HepG2 (cell line): Measurements from ENCODE around the gene MBD5. TPM values are rescaled to one million over a fixed set of nuclear protein-coding genes. Genes with fewer than 3 reads are reported as not detected.

Experiments
- AGO1 ChIP-seq: fragments of 200-400 bp; formaldehyde crosslinking; IDR thresholded peaks from 2 replicates; pipeline ENCODE4 v1.6.1; 2017; ENCODE audit warnings: mild to moderate bottlenecking, low read depth, low read length, moderate library complexity; ENCODE audit not compliant: poor library complexity, severe bottlenecking
- ATF7-NPFF ChIP-seq: sonication (generic); formaldehyde crosslinking; IDR thresholded peaks from 2 replicates; pipeline ENCODE4 v1.8.1; 2023; ENCODE audit warnings: mild to moderate bottlenecking, low read depth, missing genetic modification reagents, moderate library complexity
- ATRX ChIP-seq: sonication (generic); formaldehyde crosslinking; IDR thresholded peaks from 2 replicates; pipeline ENCODE4 v1.4.0; 2020; ENCODE audit warnings: missing genetic modification reagents, borderline replicate concordance
- EEA1 ChIP-seq: sonication (generic); formaldehyde crosslinking; IDR thresholded peaks from 2 replicates; pipeline ENCODE4 v1.5.1; 2020; ENCODE audit warnings: mild to moderate bottlenecking, missing genetic modification reagents, borderline replicate concordance
- ETV5 ChIP-seq: IDR thresholded peaks from 2 replicates; pipeline ENCODE4 v1.6.1; 2018; ENCODE audit warnings: missing biosample characterization, missing genetic modification reagents, inconsistent platforms, borderline replicate concordance
- ETV6 ChIP-seq: sonication (generic); formaldehyde crosslinking; conservative IDR thresholded peaks from 2 replicates; pipeline ENCODE4 v1.4.0; 2020; ENCODE audit warnings: missing genetic modification reagents
- FOSL1 ChIP-seq: sonication (generic); formaldehyde crosslinking; IDR thresholded peaks from 2 replicates; pipeline ENCODE4 v1.9.0; 2021; ENCODE audit warnings: missing genetic modification reagents, borderline replicate concordance
- HHEX ChIP-seq: IDR thresholded peaks from 2 replicates; pipeline ENCODE4 v1.6.1; 2016; ENCODE audit warnings: control low read depth
- HOXA5 ChIP-seq: sonication (generic); formaldehyde crosslinking; IDR thresholded peaks from 2 replicates; pipeline ENCODE4 v1.4.0; 2020; ENCODE audit warnings: missing genetic modification reagents
- IKZF4 ChIP-seq: sonication (generic); formaldehyde crosslinking; IDR thresholded peaks from 2 replicates; pipeline ENCODE4 v1.5.1; 2020; ENCODE audit warnings: borderline replicate concordance, mild to moderate bottlenecking, low read depth, missing genetic modification reagents; ENCODE audit errors: not compliant biosample characterization
- MTA1 ChIP-seq: sonication (generic); formaldehyde crosslinking; IDR thresholded peaks from 2 replicates; pipeline ENCODE4 v1.4.0; 2020; ENCODE audit warnings: missing genetic modification reagents, mild to moderate bottlenecking, borderline replicate concordance
- POLR2G ChIP-seq: fragments of 200-400 bp; formaldehyde crosslinking; IDR thresholded peaks from 2 replicates; pipeline ENCODE4 v1.6.1; 2018; ENCODE audit warnings: mild to moderate bottlenecking, low read depth, low read length, moderate library complexity
- PTBP1 ChIP-seq: fragments of 200-400 bp; formaldehyde crosslinking; IDR thresholded peaks from 2 replicates; pipeline ENCODE4 v1.6.1; 2018; ENCODE audit warnings: low read length, low read depth; ENCODE audit not compliant: poor library complexity, severe bottlenecking
- THAP7 ChIP-seq: sonication (generic); formaldehyde crosslinking; IDR thresholded peaks from 2 replicates; pipeline ENCODE4 v1.8.1; 2023; ENCODE audit warnings: mild to moderate bottlenecking, missing genetic modification reagents
- TIGD3 ChIP-seq: sonication (generic); formaldehyde crosslinking; IDR thresholded peaks from 2 replicates; pipeline ENCODE4 v1.5.1; 2020; ENCODE audit warnings: mild to moderate bottlenecking, missing genetic modification reagents, borderline replicate concordance
- ZBTB46 ChIP-seq: sonication (generic); formaldehyde crosslinking; IDR thresholded peaks from 2 replicates; pipeline ENCODE4 v1.4.0; 2020; ENCODE audit warnings: mild to moderate bottlenecking, missing genetic modification reagents, borderline replicate concordance
- ZFP1 ChIP-seq: IDR thresholded peaks from 2 replicates; pipeline ENCODE4 v1.6.1; 2016
- ZNF615 ChIP-seq: sonication (generic); formaldehyde crosslinking; IDR thresholded peaks from 2 replicates; pipeline ENCODE4 v1.5.0; 2020; ENCODE audit warnings: mild to moderate bottlenecking, missing genetic modification reagents, borderline replicate concordance
- ZNF670 ChIP-seq: sonication (generic); formaldehyde crosslinking; IDR thresholded peaks from 2 replicates; pipeline ENCODE4 v1.8.0; 2022; ENCODE audit warnings: mild to moderate bottlenecking, missing genetic modification reagents, borderline replicate concordance
- ZNF883 ChIP-seq: sonication (generic); formaldehyde crosslinking; IDR thresholded peaks from 2 replicates; pipeline ENCODE4 v1.5.1; 2020; ENCODE audit warnings: mild to moderate bottlenecking, missing genetic modification reagents; ENCODE audit errors: not compliant biosample characterization
- polyA plus RNA-seq, 8 experiments: library from polyadenylated mRNA; depleted of rRNA in 3 of 8; stranded (reverse) in 7 of 8; unstranded in 1 of 8; fragments of >200 nt; fragmentation: Illumina TruSeq in 4 of 8; extraction: Trizol in 4 of 8; gene quantifications; 2 replicates each; pipeline versions ENCODE4 v1.2.1 to v1.2.3, GENCODE V29; 2011 to 2016; ENCODE audit warnings: low read depth in 4 of 8, missing spikeins in 1 of 8, mixed read lengths in 1 of 8; ENCODE audit not compliant: insufficient read depth in 1 of 8
- total RNA-seq, 5 experiments: library from RNA; depleted of rRNA; stranded (reverse); fragments of >200 nt; fragmentation: Illumina TruSeq; extraction: Trizol; gene quantifications; 2 replicates each; pipeline ENCODE4 v1.2.3, GENCODE V29; 2016; ENCODE audit warnings: low read depth in 1 of 5
- TF ChIP-seq, protein P1 (sequence below): sonication (generic); formaldehyde crosslinking; IDR thresholded peaks from 2 replicates; pipeline ENCODE4 v1.8.0; 2022; ENCODE audit warnings: missing genetic modification reagents, mild to moderate bottlenecking, inconsistent platforms, borderline replicate concordance
- TF ChIP-seq, protein P2 (sequence below): IDR thresholded peaks from 2 replicates; pipeline ENCODE4 v1.6.1; 2012; ENCODE audit warnings: inconsistent platforms

The MBD5 gene
- total and polyA plus RNA-seq, 2 of the 13 experiments (the other 11 are each of a cell fraction or from before 2014, with no cell fraction given): 13.5 to 26.4 TPM

GRCh38 chr2:148020111-148021058 lies 506 bp upstream of the MBD5 start, which contains the start of gene ORC4 (continued):
- TF ChIP-seq THAP7 (CRISPR knock-in tag): peak; percentile 98
- TF ChIP-seq ATRX (CRISPR knock-in tag): no peak
- peak; percentile 95 for TF ChIP-seq POLR2G
- TF ChIP-seq, protein P1, sequence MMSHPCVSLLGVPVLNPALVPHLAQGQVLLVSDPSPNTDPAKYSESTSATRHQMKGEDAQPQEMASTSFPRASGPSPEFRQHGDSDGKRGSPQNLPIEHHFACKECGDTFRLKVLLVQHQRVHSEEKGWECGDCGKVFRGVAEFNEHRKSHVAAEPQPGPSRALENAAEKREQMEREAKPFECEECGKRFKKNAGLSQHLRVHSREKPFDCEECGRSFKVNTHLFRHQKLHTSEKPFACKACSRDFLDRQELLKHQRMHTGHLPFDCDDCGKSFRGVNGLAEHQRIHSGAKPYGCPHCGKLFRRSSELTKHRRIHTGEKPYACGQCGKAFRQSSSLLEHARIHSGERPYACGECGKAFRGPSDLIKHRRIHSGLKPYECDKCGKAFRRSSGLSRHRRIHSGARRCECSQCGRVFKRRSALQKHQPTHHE (CRISPR knock-in tag): peak; percentile 94; the same call in 1 of the 2 replicates
- TF ChIP-seq ATF7-NPFF (CRISPR knock-in tag): peak; percentile 69
- TF ChIP-seq ZNF615 (CRISPR knock-in tag): peak; percentile 68; the same call in 1 of the 2 replicates
- TF ChIP-seq ETV5 (CRISPR knock-in tag): peak; percentile 93
- no peak for TF ChIP-seq PTBP1
- peak; percentile 85 for TF ChIP-seq MTA1
- TF ChIP-seq HHEX (CRISPR knock-in tag): peak; percentile 5; the same call in 1 of the 2 replicates
- peak; percentile 93 for TF ChIP-seq HOXA5 (CRISPR knock-in tag)
- peak; percentile 89; the same call in 1 of the 2 replicates for TF ChIP-seq ZNF670
- TF ChIP-seq FOSL1 (CRISPR knock-in tag): no peak
- peak; percentile 88 for TF ChIP-seq ZNF883 (CRISPR knock-in tag)
- TF ChIP-seq IKZF4 (CRISPR knock-in tag): no peak
- TF ChIP-seq, protein P2, sequence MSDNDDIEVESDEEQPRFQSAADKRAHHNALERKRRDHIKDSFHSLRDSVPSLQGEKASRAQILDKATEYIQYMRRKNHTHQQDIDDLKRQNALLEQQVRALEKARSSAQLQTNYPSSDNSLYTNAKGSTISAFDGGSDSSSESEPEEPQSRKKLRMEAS: peak; percentile 85; the same call in 1 of the 2 replicates
- TF ChIP-seq ETV6 (CRISPR knock-in tag): peak; percentile 33; the same call in 1 of the 2 replicates
- TF ChIP-seq EEA1 (CRISPR knock-in tag): no peak; the same call in 1 of the 2 replicates
- peak; percentile 17; the same call in 1 of the 2 replicates for TF ChIP-seq ZFP1 (CRISPR knock-in tag)
- TF ChIP-seq TIGD3: no peak
- TF ChIP-seq AGO1: no peak
- no peak for TF ChIP-seq ZBTB46 (CRISPR knock-in tag)
